HG03460 (cell line): ENCODE data around the gene LHX6.

Experiments
- ATAC-seq: cut with Tn5 transposase; IDR thresholded peaks from one replicate; pipeline ENCODE4 v1.9.1; 2021; ENCODE audit not compliant: unreplicated experiment

LHX6 gene

DNA sequence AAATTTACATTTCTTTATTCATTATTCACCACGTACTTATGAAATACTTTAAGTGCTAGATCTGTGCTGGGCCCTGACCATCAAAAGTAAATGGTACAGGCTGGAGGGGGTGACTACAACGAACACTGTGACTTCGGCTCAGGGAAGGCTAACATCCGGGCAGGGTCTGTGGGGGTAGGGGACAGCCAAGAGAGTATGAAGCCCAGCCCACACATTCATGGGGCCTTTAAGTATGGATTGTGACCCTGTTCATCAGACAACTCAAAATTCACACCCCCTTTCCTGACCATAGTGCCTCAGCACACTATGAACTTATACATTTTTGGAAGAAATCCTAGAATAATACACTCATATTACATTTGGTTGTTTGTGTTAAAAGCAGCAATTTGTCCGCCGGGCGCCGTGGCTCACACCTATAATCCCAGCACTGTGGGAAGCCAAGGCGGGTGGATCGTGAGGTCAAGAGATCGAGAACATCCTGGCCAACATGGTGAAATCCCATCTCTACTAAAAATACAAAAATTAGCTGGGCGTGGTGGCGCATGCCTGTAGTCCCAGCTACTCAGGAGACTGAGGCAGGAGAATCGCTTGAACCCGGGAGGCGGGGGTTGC, 35.7 kb downstream of the LHX6 start:
- ATAC-seq, result no peak

DNA sequence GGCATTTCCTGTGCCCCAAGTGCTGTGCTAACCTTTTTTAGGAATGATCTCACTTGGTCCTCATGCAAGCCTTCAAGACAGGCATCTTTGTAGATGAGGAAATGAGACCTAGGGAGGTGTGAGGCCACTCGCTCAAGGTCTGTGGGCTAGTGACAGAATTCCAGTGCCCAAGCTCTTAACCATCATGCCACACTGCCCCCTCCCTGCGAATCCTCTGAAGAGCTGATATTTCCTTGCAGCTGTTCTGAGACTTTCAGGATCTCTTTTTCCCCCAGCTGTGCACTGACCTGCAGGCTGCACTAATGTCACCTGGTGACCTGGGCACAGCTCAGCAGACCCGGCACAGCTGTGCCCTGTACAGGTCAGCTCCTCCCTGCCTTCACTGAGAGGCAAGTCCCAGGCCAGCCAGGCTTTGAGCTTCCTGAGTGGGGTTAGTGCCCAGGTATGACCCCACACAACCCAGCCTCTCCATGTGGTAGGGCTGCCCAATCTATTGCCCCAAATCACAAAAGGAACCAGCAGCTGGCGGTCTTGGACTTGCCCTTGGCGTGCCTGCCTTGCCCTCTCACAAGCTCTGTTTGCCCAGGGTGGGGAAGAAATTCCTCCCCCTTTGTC, 36.4 kb downstream of the LHX6 start:
- no peak for ATAC-seq

DNA sequence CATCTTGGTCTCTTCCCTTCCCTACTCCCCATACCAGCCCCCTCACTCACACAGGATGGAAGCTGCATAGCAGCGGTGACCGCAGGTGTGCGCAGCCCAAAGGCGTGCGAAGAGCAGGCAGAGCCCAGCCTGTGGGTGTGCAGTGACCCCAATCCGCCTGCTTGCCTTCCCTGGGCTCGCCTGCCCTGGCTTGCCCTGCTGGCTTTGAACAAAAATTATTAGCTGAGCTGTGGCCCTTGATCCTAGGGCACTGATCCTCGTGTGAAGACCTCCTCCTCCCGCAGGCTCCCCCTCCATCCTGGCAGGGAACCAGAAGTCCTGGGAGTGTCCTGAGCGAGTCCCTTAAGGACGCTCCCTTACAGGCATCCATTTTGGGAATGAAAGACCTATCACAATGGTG, 37.2 kb downstream of the LHX6 start:
- no peak for ATAC-seq

DNA sequence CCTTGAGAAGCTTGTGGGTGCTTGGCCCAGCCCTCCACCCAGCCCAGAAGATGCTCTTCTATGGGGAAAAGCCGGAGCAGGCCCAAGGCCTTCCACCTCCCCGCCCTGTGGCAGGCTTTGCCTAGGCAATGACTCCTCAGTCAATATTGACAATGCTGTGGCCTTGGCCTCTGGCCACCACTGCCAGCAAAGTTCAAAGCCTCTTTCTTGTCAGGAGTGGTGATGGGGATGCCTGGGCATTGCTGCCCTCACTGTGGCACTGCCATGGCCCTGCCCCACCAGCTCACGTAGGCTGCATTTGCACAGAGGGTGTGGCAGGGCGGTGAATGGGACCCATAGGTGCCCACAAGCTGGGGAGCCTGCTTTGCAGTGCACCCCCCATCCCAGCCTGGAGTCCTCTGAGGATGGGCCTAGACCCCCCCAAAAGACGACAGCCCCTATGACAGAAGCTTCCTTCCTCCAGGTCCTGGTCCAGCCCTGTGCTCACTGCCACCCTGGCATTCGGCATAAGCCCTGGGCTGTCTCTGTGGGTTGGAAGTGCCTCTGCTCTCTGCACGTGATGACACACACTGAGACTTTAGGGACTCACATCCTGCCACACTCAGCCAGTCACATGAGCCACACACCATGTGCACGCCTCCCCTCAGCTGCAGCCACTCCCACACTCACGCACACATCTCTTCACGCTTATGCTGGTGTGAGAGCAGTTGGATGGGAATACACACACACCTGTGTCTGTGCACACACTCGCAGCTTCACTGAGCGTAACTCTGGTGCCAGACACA, 38.0 kb downstream of the LHX6 start:
- ATAC-seq, result no peak

DNA sequence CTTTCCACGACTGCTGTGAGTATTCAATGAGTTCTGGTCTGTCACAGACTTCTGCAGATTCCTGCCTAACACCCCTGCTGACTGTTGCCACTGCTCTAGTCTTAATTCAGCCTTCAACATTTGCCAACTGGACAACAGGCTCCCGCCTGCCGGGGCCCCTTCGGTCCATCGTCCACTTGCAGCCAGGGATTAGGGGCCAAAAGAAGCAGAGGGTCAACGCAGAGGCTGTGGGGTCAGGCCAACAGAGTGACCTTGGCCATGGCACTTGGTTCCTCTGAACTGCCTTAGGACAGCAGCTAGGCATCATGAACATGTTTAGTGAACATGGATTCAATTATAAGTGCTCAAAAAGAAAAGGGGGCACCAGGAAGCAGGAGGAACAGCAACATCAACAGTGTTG, 40.4 kb downstream of the LHX6 start:
- no peak for ATAC-seq

DNA sequence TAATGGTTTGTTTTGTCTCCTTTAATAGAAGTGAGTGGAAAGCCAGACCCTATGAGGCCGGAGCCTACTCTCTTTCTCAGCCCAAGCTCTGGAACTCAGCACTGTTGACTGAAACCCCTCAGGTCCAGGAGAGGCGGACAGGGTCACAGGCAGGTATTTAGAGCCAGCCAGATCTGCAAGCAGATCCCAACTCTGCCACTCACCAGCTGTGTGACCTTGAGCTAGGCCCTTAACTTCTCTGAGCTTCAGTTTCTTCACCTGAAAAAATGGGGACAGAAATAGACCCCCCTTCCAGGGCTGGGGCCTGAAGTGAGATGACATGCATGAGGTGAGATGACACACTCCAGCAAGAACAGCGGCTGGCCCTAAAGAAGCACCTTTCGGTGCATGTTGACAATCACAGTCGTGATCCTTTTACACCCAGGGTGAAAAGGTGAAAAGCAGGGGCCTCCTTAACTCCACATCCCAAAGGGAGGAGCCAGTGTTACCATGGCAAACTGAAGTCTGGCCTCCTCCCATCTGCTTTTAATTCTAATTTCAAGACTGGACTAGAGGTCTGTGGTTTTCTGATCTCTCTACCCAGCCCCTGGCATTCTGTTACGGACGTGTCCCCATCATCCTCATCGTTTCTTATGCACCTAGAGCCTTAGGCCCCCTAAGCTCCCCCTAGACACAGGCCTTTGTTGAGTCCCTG, 41.8 kb downstream of the LHX6 start:
- no peak for ATAC-seq

DNA sequence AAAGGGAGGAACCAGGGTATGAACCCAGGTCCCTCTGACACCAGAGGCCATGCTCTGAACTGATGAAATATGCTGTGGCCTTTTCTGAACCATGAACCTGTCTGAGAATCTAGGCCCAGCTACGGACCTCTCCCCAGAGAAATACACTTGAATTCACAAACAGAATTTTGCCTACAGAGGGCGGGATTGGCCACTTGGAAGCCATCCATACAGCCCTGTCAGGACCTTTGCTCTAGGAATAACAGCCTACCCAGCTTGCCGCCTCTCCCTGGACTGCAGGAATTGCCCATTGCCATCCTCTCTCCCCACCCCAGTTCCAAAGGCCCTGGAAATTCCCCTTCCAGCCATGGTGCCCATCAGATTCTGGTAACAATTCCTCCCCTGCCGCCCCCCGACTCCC, 42.5 kb downstream of the LHX6 start:
- no peak for ATAC-seq

DNA sequence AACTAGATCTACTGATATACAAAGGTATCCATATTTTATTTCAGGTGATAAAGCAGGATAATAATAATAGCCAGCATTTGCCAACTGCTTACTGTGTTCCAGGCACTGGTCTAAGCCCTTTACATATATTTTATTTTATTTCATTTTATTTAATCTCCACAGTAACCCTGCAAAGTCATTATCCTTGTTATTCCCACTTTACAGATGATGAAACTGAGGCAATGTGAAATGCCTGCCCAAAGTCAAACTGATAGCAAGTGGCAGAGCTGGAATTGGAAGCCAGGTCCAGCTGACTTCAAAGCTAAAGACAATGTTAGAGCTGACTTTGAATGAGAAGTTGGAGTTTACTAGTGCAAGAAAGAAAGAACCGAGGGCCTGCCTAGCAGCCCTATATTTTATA, 44.2 kb downstream of the LHX6 start:
- no peak for ATAC-seq

DNA sequence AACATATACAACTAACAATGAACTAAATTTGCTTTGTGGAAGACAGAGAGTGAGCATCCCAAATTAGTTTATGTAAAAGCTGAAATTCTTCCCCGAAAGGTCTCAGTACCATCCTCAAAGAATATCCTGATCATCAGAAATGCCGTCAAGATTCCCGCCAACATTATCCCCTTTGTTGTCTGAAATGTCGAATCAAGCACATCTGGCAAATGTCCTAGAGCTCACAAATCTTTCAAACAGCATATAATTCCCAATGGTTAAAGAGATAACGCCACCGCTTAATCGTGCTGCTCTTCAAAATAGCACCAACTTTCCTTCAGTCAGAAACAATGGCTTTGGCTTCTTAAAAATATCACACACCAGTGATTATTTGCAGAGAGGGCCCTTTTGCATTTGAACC, 45.3 kb downstream of the LHX6 start:
- no peak for ATAC-seq

DNA sequence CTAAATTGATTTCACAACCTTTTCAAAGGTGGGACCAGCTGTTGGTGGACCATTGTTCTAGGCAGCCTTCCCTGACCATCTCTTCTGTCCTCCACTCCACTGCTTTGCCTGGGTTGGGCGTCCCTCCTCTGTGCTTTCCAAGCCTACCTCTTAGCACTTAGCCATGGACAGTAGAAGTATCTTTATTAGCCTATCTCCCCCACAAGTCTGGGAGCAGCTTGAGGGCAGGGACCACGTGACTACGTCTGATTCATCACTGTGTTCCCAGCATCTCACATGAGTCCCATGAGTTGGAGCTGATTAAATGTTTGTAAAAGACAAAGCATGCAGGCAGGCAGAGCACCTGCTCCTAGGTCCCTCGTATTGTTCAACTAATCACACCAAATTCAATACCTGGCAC, 48.1 kb downstream of the LHX6 start:
- no peak for ATAC-seq

DNA sequence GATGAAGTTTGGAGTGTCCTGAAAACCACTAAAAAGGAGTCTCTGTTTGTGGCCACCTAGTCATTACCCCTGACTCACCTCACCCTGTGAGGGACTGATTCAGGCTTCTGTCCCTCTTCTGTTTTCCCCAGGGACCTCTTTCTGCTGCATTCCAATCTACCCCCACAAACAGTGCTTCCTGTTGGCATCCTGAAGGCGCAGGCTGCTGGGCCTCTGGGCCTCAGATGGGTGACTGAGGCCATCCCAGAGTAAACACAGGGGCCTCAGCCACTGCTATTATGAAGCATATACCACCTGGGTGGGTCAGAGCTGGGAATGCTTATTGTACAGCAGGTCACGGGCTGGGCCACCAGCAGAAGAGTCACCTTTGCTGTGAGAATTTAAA, 49.1 kb downstream of the LHX6 start:
- no peak for ATAC-seq

DNA sequence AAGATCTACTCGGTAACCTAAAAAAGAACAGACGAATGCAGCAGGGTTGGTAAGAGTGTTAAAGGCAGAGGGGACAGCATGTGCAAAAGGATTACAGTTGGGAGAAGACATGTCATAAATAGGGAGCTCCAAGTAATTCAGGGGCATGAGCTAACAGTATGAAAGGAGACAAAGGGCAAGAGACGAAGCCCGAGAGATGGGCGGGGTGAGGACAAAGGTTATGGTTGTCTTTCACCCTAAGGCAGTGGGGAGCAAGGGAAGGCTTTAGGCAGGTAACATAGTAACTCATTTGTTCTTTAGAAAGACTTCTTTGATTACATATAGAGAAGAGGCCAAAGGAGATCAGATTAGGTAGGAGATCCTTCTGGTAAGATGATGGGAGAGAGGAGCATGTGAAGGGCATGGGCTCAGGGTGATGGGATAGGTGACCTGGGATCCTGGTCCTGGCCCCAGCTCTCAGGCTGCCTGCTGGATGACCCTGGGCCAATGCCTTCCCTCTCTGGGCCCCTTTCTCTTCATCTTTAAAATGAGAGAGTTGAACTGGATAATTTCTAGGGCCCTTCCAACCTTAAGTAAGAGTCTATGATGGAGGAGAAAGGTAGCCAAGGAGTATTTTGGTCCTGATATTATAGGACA, 49.6 kb downstream of the LHX6 start:
- ATAC-seq, result no peak

DNA sequence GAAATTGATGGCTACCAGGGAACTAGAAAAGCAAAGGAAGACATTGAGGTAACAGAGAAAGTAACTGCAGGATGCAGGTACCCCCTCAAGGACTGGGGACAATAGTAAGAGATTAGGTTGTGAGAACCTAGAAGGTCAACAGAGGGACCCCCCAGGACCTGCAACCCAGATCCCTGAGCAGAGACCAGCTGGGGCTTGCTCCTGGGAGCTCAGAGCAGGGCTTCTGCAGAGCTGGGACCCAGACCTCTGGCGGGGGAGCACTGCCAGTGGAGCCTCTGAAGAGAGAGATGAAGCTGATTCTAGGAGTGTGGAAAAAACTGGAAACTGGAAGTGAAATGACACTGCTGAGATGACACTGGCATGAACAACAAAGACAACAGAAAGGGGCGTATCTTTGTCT, 51.8 kb downstream of the LHX6 start:
- ATAC-seq, result no peak

DNA sequence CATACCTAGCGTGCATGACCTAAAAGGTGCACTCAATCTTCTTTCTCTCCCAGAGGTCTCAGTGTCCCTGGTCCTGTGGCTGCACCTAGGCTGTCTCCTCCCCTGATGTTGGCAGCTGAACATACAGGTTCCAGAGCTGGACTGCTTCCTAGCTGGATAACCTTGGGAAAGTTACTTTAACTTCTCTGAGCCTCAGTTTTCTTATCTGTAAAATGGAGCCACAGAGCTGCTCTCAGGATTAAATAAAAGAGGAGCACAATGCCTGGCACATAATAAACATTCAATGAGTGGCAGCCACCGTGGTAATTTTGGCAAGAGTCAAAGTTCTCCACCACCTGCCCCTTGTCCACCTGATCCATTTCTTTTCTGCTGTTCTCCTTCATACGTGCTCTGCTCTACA, 55.1 kb downstream of the LHX6 start:
- no peak for ATAC-seq

DNA sequence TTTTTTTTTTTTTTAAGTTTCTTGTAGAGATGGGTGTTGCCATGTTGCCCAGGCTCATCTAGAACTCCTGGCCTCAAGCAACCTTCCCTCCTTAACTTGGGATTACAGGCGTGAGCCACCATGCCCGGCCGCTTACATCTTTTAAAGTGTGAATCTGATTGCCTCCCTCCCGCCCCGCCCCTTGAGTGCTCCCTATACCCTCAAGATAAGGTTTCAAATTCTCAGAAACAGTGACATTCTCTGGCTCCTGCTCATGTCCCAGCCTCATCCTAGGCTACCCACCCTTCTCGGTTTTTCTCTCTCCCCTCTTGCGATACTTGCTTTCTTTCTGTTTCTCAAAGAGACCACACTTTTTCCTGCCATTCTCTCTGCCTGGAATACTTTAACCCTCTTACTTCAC, 56.6 kb downstream of the LHX6 start:
- no peak for ATAC-seq

DNA sequence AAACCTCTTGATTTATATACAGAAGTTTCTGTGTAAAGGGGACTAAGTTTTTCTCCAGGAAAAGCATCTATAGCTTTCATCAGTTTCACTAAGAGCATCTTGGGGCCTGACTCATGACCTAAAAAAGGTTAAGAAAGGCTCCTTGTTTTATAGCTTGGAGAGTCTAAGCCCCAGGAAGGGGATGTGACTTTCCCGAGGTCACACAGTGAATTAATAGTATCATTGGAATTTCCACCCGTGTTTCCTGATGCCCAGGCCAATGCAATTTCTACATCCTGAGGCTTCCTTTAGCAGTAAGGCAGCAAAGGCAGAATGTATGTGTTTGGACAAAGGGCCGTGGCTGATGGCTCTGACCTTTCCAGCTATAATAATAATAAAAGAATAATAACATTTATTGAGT, 60.4 kb downstream of the LHX6 start:
- ATAC-seq, result no peak

DNA sequence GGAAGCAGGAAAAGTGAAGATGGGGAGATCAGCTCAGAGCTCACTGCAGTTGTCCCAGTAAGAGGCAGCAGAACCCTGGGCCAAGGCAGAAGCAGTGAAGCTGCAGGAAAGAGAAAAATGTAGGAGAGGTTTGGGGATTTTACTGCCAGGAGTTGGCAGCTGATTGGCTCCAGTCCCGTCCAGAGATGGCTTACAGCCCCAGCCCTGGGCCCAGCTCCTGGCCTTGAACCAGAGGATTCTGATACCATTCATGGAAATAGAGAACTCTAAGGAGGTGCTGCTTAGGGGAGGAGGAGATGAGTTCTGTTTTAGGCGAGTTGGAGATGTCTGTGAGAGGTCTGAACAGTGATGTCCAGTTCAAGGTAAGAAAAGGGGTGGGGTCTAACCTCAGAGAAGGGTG, 64.5 kb downstream of the LHX6 start:
- no peak for ATAC-seq

DNA sequence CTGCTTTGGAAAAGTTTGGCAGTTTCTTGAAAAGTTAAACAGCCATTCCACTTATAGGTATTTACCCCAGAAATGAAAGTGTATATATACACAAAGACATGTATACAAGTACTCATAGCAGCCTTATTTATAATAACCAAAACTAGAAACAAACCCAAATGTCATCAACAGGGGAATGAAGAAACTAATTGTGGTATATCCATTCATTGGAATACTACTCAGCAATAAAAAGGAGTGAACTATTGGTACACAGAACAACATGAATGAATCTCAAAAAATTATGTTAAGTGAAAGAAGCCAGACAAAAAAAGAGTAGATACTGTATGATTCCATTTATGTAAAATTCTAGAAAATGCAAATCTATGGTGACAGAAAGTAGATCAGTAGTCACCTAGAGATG, 66.3 kb downstream of the LHX6 start:
- no peak for ATAC-seq

DNA sequence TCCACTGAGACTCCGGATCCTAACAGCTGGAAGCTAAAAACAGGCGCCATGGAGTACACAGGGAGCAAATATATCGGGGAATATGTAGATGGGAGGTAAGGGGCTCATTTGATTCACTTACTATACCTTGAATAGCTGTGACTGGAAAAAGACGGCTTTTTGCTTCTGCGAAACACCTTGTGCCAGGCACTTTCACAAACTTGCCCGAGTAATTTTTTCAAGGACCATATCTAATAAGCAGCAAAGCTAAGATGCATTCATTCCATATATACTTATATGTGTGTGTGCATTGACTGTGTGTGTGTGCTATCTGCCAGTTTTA, 68.9 kb downstream of the LHX6 start:
- peak; percentile 8 for ATAC-seq

DNA sequence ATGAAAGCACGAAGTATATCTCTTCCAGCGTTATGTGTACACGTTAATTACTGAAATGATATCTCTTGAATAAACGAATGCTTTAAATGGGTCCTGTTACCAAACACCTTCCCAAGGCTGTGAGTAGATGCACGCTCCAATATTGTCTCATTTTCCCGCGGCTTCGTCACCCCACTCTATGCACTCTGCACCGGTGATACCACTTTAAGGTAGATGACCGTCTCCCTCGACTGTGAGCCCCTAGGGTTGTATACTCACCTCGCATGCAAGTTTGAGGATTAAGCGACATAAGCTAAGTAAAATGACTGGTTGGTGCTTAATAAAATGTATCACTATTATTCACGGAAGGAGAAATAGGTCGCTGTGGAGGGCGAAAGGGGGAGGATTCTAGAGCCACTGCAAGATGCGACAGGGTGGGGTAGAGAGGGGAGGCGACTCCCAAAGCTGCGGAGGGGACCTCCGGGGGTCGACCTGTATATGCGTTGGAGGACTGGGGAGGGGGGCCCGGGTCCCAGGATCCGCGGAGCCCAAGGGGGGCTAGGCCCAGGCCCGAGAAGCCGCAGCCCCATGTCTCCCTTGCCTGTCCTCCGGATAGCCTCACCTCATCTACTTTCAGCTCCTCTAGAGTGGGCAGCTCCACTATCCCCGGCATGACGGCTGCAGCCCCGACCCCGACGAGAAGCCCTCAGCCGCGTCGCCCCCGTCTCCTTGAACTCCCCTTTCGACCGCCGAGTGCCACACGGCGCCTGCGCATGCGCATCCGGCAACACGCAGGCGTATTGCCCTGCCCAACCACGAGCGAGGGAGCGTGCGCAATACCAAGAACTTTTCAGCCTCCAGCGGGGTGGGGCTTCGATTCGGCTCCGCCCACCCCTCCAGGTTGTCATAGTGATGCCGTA, 69.5 kb downstream of the LHX6 start, which contains the start of the genes MORN5 and NDUFA8:
TSS of gene MORN5 (plus strand) at position 883 of the 899 bp plus-strand sequence. CDS start 65 bp downstream, outside the sequence.
TSS of gene NDUFA8 (minus strand) at position 754 of the 899 bp plus-strand sequence. CDS start at position 652, 102 bp downstream.
- peak; percentile 97 for ATAC-seq
